Esophagus squamous epithelium (tissue), 4 donors: Measurements from ENCODE around the gene SYT1.

ENCODE experiments used
- POLR2A ChIP-seq, 4 donors: fragments of 450-650 bp; IDR thresholded peaks; one replicate each; pipeline ENCODE4 v1.6.1; 2017; ENCODE audit warnings: antibody characterized with exemption in 4 of 4, mild to moderate bottlenecking in 4 of 4, moderate library complexity in 3 of 4
- TF ChIP-seq, protein P1 (sequence below), 6 experiments: fragments of 450-650 bp in 4 of 6; fragments of 200-600 bp in 2 of 6; sonication (generic) in 2 of 6; IDR thresholded peaks; one replicate each; pipeline ENCODE4 v1.5.1; 2016 to 2019; ENCODE audit warnings: antibody characterized with exemption in 6 of 6, mild to moderate bottlenecking in 4 of 6, moderate library complexity in 4 of 6

DNA sequence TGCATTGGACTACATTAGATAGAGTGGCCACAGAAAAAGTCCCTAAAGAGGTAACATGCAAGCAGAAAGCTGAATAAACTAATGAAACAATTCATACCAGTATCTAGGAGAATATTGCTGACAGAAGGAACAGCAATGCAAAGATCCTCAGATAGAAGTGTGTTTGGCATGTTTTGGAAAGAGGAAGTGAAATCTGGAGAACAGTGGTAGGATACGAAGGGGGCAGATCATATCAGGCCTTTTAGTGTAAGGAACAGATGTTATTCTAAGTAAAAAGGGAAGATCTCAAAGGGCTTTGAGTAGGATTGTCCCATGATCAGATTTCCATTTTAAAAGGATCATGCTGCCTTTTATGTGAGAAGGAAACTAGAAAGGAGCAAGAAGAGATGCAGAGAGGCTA is 483.3 kb downstream of the SYT1 start:
- no peak for TF ChIP-seq POLR2A (IDR thresholded peaks at IDR 0.05)
- TF ChIP-seq, protein P1, sequence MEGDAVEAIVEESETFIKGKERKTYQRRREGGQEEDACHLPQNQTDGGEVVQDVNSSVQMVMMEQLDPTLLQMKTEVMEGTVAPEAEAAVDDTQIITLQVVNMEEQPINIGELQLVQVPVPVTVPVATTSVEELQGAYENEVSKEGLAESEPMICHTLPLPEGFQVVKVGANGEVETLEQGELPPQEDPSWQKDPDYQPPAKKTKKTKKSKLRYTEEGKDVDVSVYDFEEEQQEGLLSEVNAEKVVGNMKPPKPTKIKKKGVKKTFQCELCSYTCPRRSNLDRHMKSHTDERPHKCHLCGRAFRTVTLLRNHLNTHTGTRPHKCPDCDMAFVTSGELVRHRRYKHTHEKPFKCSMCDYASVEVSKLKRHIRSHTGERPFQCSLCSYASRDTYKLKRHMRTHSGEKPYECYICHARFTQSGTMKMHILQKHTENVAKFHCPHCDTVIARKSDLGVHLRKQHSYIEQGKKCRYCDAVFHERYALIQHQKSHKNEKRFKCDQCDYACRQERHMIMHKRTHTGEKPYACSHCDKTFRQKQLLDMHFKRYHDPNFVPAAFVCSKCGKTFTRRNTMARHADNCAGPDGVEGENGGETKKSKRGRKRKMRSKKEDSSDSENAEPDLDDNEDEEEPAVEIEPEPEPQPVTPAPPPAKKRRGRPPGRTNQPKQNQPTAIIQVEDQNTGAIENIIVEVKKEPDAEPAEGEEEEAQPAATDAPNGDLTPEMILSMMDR (IDR thresholded peaks at IDR 0.05) = no peak
